Bronchial epithelial cell (primary cell): ENCODE data around the gene TEKT5. TPM values are rescaled to one million over a fixed set of nuclear protein-coding genes. Genes with fewer than 3 reads are reported as not detected.

ENCODE experiments used
- DNase-seq: peaks from one replicate; pipeline ENCODE4 v3.0.0-alpha.2; 2010; ENCODE audit warnings: low read depth
- FAIRE-seq: peaks from 2 replicates; lab custom pipeline; 2011; peaks lifted over from hg19 to GRCh38; lab: Jason Lieb, UNC
- H3K27me3 ChIP-seq: 2 replicates; pipeline ENCODE4 v1.5.1; 2011; ENCODE audit warnings: low read length; ENCODE audit not compliant: control insufficient read depth, insufficient read depth
- H3K36me3 ChIP-seq: 2 replicates; pipeline ENCODE4 v1.5.1; 2011; ENCODE audit warnings: low read length; ENCODE audit not compliant: control insufficient read depth, insufficient read depth
- H3K4me3 ChIP-seq: 2 replicates; pipeline ENCODE4 v1.5.1; 2011; ENCODE audit warnings: mild to moderate bottlenecking, low read depth, low read length, control low read depth
- total RNA-seq: library from RNA; depleted of rRNA; stranded (reverse); fragments of >200 nt; gene quantifications from 2 replicates; pipeline ENCODE4 v1.2.1, GENCODE V29; 2014
- TF ChIP-seq, protein P1 (sequence below): IDR thresholded peaks from 2 replicates; pipeline ENCODE4 v1.5.1; 2011; ENCODE audit warnings: mild to moderate bottlenecking, moderate library complexity, low read length, control low read depth, inconsistent platforms; ENCODE audit not compliant: insufficient read depth, severe bottlenecking

Gene TEKT5
- total RNA-seq, 1 donor from 2014 or later = 0.53 TPM

DNA sequence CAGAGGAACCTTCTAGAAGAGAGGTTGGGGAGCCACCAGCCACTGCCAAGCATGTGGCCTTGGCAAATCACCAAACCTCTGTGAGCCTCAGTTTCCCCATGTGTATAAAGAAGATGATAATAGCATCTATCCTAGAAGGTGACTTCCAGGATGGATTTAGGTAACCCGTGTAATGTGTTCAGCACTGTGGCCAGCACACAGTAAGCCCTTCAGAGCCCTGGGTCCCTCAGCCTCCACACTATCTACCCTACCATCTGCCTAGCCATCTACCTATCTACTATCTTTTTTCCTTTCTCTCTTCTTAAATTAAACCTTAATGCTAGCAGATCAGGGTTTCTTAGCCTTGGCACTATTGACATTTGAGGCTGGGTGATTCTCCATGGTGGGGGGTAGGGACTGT, 33.0 kb downstream of the TEKT5 start:
- no peak overlapping the region for H3K4me3 ChIP-seq
- no peak for FAIRE-seq
- DNase-seq = no peak
- H3K27me3 ChIP-seq = no peaks in the 10 kb centered on the region
- H3K36me3 ChIP-seq = no peaks in the 10 kb centered on the region
- TF ChIP-seq, protein P1, sequence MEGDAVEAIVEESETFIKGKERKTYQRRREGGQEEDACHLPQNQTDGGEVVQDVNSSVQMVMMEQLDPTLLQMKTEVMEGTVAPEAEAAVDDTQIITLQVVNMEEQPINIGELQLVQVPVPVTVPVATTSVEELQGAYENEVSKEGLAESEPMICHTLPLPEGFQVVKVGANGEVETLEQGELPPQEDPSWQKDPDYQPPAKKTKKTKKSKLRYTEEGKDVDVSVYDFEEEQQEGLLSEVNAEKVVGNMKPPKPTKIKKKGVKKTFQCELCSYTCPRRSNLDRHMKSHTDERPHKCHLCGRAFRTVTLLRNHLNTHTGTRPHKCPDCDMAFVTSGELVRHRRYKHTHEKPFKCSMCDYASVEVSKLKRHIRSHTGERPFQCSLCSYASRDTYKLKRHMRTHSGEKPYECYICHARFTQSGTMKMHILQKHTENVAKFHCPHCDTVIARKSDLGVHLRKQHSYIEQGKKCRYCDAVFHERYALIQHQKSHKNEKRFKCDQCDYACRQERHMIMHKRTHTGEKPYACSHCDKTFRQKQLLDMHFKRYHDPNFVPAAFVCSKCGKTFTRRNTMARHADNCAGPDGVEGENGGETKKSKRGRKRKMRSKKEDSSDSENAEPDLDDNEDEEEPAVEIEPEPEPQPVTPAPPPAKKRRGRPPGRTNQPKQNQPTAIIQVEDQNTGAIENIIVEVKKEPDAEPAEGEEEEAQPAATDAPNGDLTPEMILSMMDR = no peak

DNA sequence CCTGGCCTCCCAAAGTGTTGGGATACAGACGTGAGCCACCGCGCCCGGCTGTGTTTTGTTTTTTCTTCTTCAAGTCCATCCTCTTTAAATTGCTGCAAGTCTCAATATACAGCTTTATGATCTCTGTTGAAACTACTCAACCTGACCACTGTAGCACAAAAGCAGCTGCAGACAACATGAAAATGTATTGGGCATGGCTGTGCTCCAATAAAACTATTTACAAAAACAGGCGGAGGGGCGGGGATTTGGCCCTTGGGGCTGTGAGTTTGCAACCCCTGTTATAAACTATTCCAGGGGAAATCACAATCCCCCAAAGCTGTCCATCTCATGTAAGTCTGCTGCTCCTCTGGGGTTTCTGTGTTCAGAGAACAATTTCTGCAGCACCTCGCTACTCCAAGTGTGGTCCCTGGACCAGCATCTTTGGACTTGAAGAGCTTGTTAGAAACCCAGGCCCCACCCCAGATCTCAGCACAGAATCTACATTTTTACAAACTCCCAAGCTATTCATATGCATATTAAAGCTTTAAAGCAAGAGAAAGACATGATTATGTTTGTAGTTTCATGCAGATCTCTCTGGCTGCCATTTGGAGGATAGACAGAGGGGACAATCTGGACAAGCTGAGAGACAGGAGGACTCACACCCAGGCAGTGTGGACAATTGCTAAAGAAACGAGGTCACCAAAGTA, 33.6 kb downstream of the TEKT5 start:
- Histone ChIP-seq H3K36me3 (no peaks in the 10 kb centered on the region), H3K4me3 (no peak overlapping the region), H3K27me3 (no peaks in the 10 kb centered on the region)
- TF ChIP-seq, protein P1 = no peak
- no peak for FAIRE-seq
- no peak for DNase-seq

DNA sequence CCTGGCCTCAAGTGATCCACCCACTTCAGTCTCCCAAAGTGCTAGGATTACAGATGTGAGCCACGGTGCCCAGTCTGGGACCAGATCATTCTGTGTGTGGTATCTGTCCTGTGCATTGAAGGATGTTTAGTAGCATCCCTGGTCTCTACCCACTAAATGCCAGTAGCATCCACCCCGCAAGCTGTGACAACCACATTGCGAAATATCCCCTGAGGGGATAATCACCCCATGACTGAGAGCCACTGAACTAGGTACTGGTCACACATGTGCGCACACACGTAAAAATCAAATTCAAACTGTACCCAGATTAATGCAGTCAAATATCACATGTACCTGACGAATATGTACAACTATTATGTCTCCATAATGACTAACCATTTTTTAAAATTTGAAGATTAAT, 35.8 kb downstream of the TEKT5 start:
- Histone ChIP-seq H3K27me3 (no peaks in the 10 kb centered on the region), H3K4me3 (no peak overlapping the region), H3K36me3 (no peaks in the 10 kb centered on the region)
- no peak for DNase-seq
- no peak for FAIRE-seq
- TF ChIP-seq, protein P1 = no peak

DNA sequence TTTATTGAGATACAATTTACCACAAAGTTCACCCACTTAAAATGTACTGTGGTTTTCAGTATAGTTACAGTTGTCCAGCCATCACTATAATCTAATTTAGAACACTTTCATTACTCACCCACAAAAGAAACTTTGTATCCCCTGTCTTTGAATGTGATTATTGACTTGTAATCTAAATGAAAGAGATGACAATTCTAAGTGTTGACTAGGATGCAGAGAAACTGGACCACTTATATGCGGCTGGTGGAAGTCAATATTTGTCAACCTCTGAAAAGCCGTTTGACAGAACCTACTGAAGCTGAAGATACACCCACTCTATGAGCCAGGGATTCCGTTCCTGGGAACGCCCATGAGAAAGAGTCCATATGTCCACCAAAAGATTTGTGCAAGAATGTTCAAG, 36.8 kb downstream of the TEKT5 start:
- DNase-seq (no peak), FAIRE-seq (no peak)
- H3K4me3 ChIP-seq = no peak overlapping the region
- TF ChIP-seq, protein P1 = no peak
- no peaks in the 10 kb centered on the region for H3K36me3 ChIP-seq
- no peaks in the 10 kb centered on the region for H3K27me3 ChIP-seq

DNA sequence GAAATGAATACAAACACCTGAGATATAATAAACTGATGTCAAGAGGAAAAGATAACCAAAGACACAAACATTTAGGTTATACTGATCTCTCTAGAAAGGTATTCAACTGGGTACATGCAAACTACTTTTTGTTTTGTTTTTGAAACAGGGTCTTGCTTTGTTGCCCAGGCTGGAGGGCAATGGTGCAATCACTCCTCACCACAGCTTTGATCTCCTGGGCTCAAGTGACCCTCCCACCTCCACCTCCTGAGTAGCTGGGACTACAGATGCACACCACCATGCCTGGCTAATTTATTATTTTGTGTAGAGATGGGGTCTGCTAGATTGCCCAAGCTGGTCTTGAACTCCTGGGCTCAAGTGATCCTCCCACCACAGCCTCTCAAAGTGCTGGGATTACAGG, 38.1 kb downstream of the TEKT5 start:
- no peak for FAIRE-seq
- Histone ChIP-seq H3K27me3 (no peaks in the 10 kb centered on the region), H3K4me3 (no peak overlapping the region), H3K36me3 (no peaks in the 10 kb centered on the region)
- TF ChIP-seq, protein P1 = no peak
- no peak for DNase-seq

DNA sequence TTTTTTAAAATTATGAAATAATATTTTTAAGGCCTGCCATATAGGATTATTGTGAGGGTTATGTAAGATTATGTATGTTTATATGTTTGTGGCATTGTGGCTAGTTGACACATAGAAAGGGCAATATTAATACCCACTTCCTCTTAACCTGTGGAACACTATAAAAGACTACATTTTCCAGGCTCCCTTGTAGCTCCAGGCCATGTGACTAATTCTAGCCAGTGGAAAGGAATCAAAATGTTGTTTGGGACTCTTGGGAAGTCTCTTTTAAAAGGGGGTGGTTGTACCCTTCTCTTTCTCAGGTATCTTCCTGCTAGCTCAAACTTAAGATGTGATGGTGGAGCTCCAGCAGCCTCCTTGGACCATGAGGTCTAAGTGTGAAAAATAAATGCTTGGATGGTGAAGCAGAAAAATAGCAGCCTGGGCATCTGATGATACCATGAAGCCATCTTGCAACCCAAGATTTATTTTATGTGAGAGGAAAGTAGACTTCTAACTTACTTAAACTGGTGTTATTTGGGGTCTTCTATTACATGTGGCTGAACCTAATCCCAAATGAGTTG, 39.2 kb downstream of the TEKT5 start:
- DNase-seq = peak; percentile 5
- no peak overlapping the region for H3K4me3 ChIP-seq
- no peak for FAIRE-seq
- H3K27me3 ChIP-seq = no peaks in the 10 kb centered on the region
- no peaks in the 10 kb centered on the region for H3K36me3 ChIP-seq
- TF ChIP-seq, protein P1 = no peak
